Measurements from ENCODE around the gene ZYG11A. TPM values are rescaled to one million over a fixed set of nuclear protein-coding genes. Genes with fewer than 3 reads are reported as not detected.
"Not testable (repeated sequence)": the region's sequence is repeated elsewhere in the genome, so short reads cannot be mapped to it uniquely, and the experiment has no call there.

Gene ZYG11A
- total and polyA plus RNA-seq, 11 donors = 0.06 to 0.09 TPM; not detected in 9

DNA sequence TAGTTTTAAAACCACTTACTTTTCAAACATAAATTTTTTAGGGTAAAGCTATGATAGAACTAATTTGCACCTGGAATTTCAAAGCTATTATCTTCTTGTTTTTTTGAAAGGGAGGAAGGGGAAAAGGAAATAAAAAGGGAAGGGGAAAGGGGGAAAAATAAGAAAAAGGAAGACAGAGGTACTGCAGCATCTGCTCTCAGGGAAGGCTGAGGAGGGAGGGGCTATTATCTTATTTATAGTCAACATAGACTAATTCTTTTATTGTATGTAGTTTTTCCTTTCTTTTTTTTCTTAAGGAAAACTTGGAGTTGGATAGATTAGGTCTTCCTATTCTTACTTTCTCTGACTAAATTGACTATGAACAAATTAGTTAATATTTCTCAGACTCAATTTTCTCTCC is 41.5 kb upstream of the ZYG11A start:
- TF ChIP-seq, protein P1, sequence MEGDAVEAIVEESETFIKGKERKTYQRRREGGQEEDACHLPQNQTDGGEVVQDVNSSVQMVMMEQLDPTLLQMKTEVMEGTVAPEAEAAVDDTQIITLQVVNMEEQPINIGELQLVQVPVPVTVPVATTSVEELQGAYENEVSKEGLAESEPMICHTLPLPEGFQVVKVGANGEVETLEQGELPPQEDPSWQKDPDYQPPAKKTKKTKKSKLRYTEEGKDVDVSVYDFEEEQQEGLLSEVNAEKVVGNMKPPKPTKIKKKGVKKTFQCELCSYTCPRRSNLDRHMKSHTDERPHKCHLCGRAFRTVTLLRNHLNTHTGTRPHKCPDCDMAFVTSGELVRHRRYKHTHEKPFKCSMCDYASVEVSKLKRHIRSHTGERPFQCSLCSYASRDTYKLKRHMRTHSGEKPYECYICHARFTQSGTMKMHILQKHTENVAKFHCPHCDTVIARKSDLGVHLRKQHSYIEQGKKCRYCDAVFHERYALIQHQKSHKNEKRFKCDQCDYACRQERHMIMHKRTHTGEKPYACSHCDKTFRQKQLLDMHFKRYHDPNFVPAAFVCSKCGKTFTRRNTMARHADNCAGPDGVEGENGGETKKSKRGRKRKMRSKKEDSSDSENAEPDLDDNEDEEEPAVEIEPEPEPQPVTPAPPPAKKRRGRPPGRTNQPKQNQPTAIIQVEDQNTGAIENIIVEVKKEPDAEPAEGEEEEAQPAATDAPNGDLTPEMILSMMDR (IDR thresholded peaks at IDR 0.05) = no peak
- TF ChIP-seq POLR2A (IDR thresholded peaks at IDR 0.05) = no peak
- intact Hi-C loops (cut with DNase I) = no loop called here
- no peak for DNase-seq
- H3K4me1 ChIP-seq = no peaks in the 10 kb centered on the region
- no peak overlapping the region for H3K27ac ChIP-seq
- no peaks in the 10 kb centered on the region for H3K27me3 ChIP-seq
- H3K4me3 ChIP-seq = no peak overlapping the region
- no peak for ATAC-seq
- peaks cover 0 to 82% (median 64%) of the 10 kb centered on the region in 9 donors for H3K36me3 ChIP-seq
- no peaks in the 10 kb centered on the region for H3K9me3 ChIP-seq

DNA sequence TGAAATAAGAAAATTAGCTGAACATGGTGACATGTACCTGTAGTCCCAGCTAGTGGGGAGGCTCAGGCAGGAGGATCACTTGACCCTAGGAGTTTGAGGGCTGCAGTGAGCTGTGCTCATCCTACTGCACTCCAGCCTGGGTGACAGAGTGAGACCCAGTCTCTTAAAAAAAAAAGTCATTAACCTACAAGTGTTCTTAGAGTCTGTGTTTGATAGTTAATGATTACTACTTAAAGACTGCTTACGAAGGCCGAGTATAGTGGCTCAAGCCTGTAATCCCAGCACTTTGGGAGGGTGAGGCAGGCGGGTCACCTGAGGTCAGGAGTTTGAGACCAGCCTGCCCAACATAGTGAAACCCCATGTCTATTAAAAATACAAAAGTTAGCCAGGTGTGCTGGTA is 38.5 kb upstream of the ZYG11A start:
- WGBS, 4 donors = 90 to 100% (median 97%) methylated on average over 3 of the region's 3 CpGs
- H3K9me3 ChIP-seq; intact Hi-C loops (cut with DNase I); H3K27ac ChIP-seq; H3K4me3 ChIP-seq; H3K27me3 ChIP-seq; H3K4me1 ChIP-seq; ATAC-seq; DNase-seq: not testable (repeated sequence)
- peaks cover 0 to 88% (median 51%) of the 10 kb centered on the region in 9 donors for H3K36me3 ChIP-seq

DNA sequence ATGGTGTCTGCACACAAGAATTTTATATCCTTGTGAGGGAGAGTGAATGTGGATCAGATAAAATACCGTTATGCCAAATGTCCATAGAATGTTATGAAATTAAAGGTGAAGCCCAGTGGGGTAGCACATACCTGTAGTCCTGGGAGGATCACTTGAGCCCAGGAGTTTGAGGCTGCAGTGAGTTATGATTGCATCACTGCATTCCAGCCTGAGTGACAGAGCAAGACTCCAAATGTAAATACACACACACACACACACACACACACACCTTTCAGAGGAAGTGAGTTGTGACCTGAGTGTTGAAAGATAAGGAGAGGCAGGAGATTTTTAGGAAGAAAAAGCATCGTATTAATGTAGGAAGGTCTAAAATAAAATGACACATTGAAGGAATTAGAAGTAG is 28.1 kb upstream of the ZYG11A start:
- H3K36me3 ChIP-seq = peaks cover 0 to 99% (median 86%) of the 10 kb centered on the region in 9 donors
- ATAC-seq (no peak), DNase-seq (no peak)
- TF ChIP-seq, protein P1 (IDR thresholded peaks at IDR 0.05) = no peak
- TF ChIP-seq POLR2A (IDR thresholded peaks at IDR 0.05) = no peak
- H3K27me3 ChIP-seq = no peaks in the 10 kb centered on the region
- no peaks in the 10 kb centered on the region for H3K4me1 ChIP-seq
- H3K4me3 ChIP-seq = no peak overlapping the region
- H3K9me3 ChIP-seq = no peaks in the 10 kb centered on the region
- intact Hi-C loops (cut with DNase I) = no loop called here
- no peak overlapping the region for H3K27ac ChIP-seq
- WGBS, 4 donors = 70 to 91% (median 76%) methylated on average over 2 of the region's 2 CpGs

DNA sequence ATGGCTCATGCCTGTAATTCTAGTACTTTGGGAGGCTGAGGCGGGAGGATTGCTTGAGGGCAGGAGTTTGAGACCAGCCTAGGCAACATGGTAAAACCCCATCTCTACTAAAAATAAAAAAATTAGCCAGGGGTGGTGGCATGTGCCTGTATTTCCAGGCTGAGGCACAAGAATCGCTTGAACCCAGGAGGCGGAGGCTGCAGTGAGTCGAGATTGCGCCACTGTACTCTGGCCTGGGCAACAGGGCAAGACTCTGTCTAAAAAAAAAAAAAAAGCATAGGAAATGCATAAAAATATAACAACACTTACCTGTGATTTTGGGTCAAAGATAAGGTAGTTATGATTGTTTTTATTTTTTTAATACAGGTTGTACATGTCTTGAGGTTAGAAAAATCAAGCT is 21.7 kb upstream of the ZYG11A start:
- H3K27ac ChIP-seq; intact Hi-C loops (cut with DNase I); H3K9me3 ChIP-seq; H3K4me3 ChIP-seq; ATAC-seq; H3K4me1 ChIP-seq; DNase-seq; H3K27me3 ChIP-seq: not testable (repeated sequence)
- H3K36me3 ChIP-seq = peaks cover 0 to 99% (median 74%) of the 10 kb centered on the region in 9 donors
- 94 to 98% (median 97%) methylated on average over 5 of the region's 5 CpGs for WGBS, 4 donors

DNA sequence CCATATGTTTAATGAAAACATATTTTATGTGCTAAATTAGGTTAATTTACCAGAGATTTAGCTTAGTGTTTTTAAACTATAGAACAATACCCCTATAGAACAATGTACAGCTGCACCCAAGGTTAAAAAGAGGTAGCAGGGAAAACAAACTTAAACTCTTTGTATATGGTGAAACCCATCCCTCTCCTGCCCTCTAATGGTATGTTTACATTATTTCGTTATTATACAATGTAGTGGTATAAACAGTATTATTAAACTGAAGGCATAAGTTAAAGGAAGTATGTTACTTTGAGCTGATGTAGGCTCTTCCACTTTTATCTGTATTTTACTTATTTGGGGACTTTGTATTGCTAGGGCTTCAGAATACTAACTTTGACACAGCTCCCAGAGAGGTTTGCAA is 16.7 kb upstream of the ZYG11A start:
- WGBS, 4 donors = 35 to 56% (median 38%) methylated on average over 1 of the region's 1 CpG
- Histone ChIP-seq H3K36me3 (peaks cover 0 to 65% (median 28%) of the 10 kb centered on the region in 9 donors), H3K27ac (no peak overlapping the region), H3K4me1 (no peaks in the 10 kb centered on the region), H3K9me3 (no peaks in the 10 kb centered on the region), H3K4me3 (no peak overlapping the region), H3K27me3 (no peaks in the 10 kb centered on the region)
- intact Hi-C loops (cut with DNase I) = no loop called here
- DNase-seq = no peak
- ATAC-seq = no peak
- TF ChIP-seq POLR2A (IDR thresholded peaks at IDR 0.05) = no peak
- TF ChIP-seq, protein P1 (IDR thresholded peaks at IDR 0.05) = no peak

Measured in heart left ventricle (tissue), 16 donors.